T1000 (cell line): ENCODE data around the gene SLC41A3.

Experiments
- DNase-seq: peaks from one replicate; lab custom pipeline; 2025; ENCODE audit warnings: mixed read lengths; lab: John Stamatoyannopoulos, UW

SLC41A3 gene

GRCh38 chr3:126119976-126120375 lies 36.1 kb upstream of the SLC41A3 start:
- DNase-seq = no peak

GRCh38 chr3:126119008-126119675 lies 35.2 kb upstream of the SLC41A3 start:
- no peak for DNase-seq

GRCh38 chr3:126118591-126118990 lies 34.7 kb upstream of the SLC41A3 start:
- no peak for DNase-seq

DNA sequence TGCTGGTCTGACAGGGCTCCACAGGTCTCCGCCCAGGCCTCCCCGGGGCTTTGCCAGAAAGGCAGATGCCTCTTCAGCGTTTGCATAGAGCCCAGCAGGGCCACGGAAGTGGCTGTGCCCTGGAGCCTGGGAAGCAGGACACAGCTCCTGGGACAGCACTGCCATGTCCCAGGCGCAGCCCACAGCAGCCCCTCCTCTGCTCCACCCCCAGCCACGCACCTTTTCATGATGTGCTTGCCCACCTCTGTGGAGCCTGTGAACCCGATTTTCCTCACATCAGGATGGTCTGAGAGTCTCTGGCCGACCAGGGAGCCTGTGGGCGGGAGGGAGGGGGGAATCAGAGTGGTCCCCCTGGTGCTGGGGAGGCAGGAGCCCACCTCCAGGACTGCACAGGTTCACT lies 33.9 kb upstream of the SLC41A3 start:
- DNase-seq = no peak

DNA sequence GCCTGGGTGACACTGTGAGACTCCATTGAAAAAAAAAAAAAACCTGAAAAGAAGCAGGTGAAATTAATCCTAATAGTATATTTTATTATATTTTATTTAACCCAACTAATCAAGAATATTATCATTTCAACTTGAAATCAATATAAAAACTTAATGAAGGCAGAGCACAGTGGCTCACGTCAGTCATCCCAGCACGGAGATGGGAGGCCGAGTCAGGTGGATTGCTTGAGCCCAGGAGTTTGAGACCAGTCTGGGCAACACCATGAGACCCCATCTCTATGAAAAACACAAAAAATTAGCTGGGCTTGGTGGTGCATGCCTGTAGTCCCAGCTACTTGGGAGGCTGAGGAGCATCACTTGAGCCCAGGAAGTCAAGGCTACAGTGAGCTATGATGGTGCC lies 33.3 kb upstream of the SLC41A3 start:
- no peak for DNase-seq

GRCh38 chr3:126116526-126116925 lies 32.6 kb upstream of the SLC41A3 start:
- no peak for DNase-seq

DNA sequence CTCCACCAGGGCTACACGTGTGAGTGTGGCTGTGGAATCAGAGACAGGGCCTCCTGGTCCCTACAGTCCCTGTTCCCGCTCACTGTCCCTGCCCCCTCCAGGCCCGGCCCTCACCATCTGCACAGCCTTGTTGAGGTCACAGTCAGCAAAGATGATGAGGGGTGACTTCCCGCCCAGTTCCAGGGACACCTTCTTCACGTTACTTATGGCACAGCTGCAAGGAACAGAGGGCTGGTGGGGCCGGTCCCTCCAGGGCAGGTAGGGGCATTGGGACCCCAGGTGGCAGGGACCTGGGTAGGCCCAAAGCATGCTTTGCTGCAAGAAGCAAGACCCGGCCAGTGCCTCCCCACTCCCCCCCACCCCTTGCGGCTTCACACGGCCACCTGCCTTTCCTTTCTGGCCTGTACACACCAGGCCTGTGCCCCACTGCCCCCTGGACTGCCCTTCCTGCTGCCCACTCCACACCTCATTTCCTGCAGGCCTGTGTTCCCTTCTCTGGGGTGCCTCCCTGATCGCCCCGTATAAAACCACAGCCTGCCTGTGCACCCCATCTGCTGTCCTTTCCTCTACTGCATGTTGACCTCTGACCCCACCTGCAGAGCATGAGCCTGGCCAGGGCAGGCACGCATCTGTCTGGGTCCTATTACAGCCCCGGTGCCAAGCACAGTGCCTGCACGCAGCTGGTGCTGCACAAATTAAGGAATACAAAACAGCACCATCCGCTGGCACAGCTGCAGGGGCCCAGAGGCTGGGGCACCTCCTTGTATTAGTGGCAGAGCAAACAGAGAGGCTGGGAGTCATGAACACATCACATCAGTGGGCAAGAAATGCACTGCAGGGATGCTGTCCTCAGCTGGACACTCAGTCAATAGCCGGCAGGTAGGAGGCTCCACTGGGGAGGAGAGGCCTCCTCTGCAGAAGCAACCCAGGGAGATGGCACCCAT lies 30.8 kb upstream of the SLC41A3 start:
- no peak for DNase-seq

GRCh38 chr3:126113733-126114442 lies 30.0 kb upstream of the SLC41A3 start:
- DNase-seq = no peak

GRCh38 chr3:126113238-126113555 lies 29.3 kb upstream of the SLC41A3 start:
- no peak for DNase-seq

GRCh38 chr3:126112531-126113237 lies 28.8 kb upstream of the SLC41A3 start:
- no peak for DNase-seq

GRCh38 chr3:126111566-126112475 lies 27.9 kb upstream of the SLC41A3 start:
- no peak for DNase-seq

GRCh38 chr3:126111126-126111551 lies 27.2 kb upstream of the SLC41A3 start:
- DNase-seq = no peak

DNA sequence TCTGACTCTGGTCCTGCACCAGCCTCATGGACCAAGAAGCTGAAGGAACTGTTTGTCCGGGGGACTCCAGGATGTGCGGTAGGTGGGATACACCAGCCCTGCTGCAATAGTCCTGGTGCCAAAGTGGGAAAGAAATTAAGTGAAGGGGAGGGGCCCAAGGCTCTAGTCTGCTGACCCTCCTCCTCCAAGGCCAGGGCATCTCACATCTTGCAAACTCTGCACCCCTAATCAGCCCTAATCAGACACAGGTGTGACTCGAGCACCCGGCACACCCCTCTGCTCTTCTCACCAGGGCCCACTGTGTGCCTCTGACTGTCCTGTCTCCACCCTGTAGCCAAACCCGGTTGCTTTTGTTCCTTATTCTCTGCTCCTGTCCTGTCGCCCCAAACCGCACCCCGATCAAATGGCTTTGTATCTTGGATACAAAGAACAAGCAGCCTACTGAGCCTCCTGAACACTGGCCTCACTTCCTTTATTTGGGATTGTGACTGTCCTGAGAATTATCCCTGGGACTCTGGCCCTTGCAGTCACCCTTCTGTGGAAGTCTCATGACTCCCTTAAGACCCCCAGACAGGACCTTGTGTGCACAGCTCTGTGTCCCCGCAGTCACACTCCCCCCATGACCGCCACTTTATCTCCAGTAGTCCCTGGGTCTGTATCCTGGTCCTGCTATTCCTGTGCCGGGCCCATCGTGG lies 26.7 kb upstream of the SLC41A3 start:
- DNase-seq = no peak

DNA sequence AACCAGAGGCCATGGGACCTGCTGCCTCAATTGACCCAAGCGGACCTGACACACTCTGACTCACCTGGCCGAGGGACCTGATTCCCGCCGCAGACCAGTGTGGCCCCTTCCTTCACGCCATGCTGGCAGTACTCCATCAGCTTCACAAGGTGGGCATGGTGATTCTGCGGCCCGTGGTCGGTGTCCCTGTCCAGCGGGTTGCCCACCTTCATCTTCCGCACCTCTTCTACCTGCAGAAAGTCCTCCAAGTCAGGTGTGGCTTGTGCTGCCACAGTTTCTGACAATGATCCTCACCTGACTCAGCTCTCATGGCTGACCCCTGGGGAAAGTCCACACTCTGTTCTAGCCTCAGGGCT lies 25.9 kb upstream of the SLC41A3 start:
- DNase-seq = no peak

DNA sequence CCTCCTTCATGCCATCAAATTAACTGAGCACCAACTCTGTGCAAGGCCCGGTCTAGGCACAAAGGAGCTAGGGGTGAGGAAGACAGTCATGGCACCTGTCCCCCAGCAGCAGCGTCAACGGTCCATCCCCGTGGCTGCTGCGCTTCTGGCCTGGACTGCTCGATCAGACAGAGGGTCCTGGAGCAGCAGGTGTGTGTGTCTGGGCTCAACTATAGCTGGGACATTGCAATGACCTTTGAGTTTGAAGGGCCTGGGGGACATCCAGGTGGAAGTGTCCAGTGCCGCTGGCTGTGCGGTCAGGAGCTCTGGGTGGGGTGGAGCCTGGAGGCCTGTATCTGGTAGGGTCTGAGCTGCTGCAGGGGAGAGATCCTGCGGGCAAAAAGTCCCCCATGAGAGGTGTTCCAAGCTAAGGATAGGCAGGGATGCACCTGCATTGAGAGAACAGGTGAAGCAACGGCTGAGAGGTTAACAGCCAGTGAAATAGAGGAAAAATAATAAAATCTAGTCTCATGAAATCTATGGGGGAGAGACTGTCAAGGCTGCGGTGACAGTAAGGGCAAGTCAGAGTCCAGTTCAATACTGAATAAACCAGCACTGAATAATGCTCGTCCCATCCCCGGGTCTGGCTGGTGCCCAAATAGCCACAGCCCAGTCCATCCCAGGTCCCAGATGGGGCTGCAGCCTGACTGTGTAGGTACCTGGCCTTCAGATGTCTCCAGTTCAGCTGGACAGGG lies 25.4 kb upstream of the SLC41A3 start:
- no peak for DNase-seq

DNA sequence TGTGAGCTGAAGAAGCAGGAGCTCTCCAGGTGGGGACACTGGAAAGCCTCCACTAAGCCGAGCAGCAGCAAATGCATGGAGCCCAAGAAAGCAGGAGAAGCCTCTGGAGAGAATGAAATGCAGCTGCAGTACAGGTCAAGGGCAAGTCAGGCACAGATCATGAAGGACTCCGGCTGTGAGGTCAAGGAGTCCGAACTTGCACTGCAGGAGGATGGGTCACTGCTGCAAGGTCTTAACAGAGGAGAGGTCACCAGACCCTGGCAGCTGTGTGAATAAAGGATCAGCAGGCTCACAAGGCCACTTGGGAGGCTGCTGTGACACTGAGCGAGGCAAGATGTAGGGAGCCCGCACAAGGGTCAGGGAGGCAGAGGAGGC lies 24.7 kb upstream of the SLC41A3 start:
- DNase-seq = no peak

GRCh38 chr3:126107957-126108675 lies 24.2 kb upstream of the SLC41A3 start:
- DNase-seq = no peak

GRCh38 chr3:126107203-126107939 lies 23.4 kb upstream of the SLC41A3 start:
- DNase-seq = no peak
